Kidney (tissue), 14 donors: ENCODE data around the gene C11orf98. TPM values are rescaled to one million over a fixed set of nuclear protein-coding genes. Genes with fewer than 3 reads are reported as not detected.

Source experiments
- DNase-seq, 5 donors: peaks; one replicate each; pipeline ENCODE4 v3.0.0-alpha.2; 2013 to 2020
- FAIRE-seq: peaks from 2 replicates; lab custom pipeline; 2012; peaks lifted over from hg19 to GRCh38; lab: Jason Lieb, UNC
- H3K27ac ChIP-seq, 2 donors: one replicate each; pipeline ENCODE4 v1.7.0; 2013; ENCODE audit warnings: low read depth in 2 of 2, low read length in 2 of 2, inconsistent platforms in 1 of 2
- H3K27me3 ChIP-seq: one replicate; pipeline ENCODE4 v1.7.1; 2013; ENCODE audit warnings: low read length, inconsistent platforms; ENCODE audit not compliant: control insufficient read depth, insufficient read depth
- H3K36me3 ChIP-seq, 3 donors: one replicate each; pipeline versions ENCODE4 v1.7.0 to v1.7.1; 2013; ENCODE audit warnings: low read length in 3 of 3, control low read depth in 1 of 3, inconsistent platforms in 1 of 3; ENCODE audit not compliant: insufficient read depth in 3 of 3, control insufficient read depth in 2 of 3
- H3K4me1 ChIP-seq, 3 donors: one replicate each; pipeline versions ENCODE4 v1.7.0 to v1.7.1; 2013; ENCODE audit warnings: low read length in 3 of 3, inconsistent platforms in 1 of 3, low read depth in 1 of 3; ENCODE audit not compliant: control insufficient read depth in 2 of 3, insufficient read depth in 2 of 3
- H3K4me3 ChIP-seq, 3 donors: one replicate each; pipeline versions ENCODE4 v1.7.0 to v1.8.1; 2013; ENCODE audit warnings: low read length in 3 of 3, control low read depth in 1 of 3, inconsistent platforms in 1 of 3
- H3K9ac ChIP-seq, 3 donors: one replicate each; pipeline versions ENCODE4 v1.7.0 to v1.7.1; 2013; ENCODE audit warnings: low read length in 3 of 3, control low read depth in 1 of 3, inconsistent platforms in 1 of 3
- H3K9me3 ChIP-seq, 3 donors: one replicate each; pipeline versions ENCODE4 v1.7.0 to v1.7.1; 2013; ENCODE audit warnings: low read length in 3 of 3, control low read depth in 1 of 3, inconsistent platforms in 1 of 3; ENCODE audit not compliant: control insufficient read depth in 2 of 3, insufficient read depth in 1 of 3
- intact Hi-C: fragments of 100-400 bp; cut with DNase I; formaldehyde crosslinking; loops from one replicate; pipeline ENCODE4 v1.11.1; 2022
- polyA plus RNA-seq: library from polyadenylated mRNA; stranded (reverse); fragments of 350-450 nt; fragmentation: Illumina TruSeq; extraction: RNeasy Lipid Tissue Mini Kit (QIAGEN cat#74804); gene quantifications from one replicate; pipeline ENCODE4 v1.2.3, GENCODE V29; 2014; ENCODE audit warnings: low read depth, low replicate concordance; ENCODE audit not compliant: insufficient read depth
- total RNA-seq: library from RNA; stranded (reverse); fragmentation: NEBNext Ultra II Directional; extraction: Animal tissue kit (Norgen Biotek cat#: 25700); gene quantifications from one replicate; pipeline ENCODE4 v1.2.1, GENCODE V29; 2021
- TF ChIP-seq, protein P1 (sequence below): IDR thresholded peaks from 3 replicates; pipeline ENCODE4 v1.5.1; 2012; ENCODE audit warnings: mild to moderate bottlenecking, moderate library complexity, borderline replicate concordance; ENCODE audit not compliant: insufficient read depth; ENCODE audit errors: extremely low read depth
- donor health status: control.
- donor health status: control.
- donor health status: control.
- donor health status: control.
- donor health status: control.
- donor health status: DM: yes; HTN: yes; CAD: no.
- donor health status: Normal renal cell carcinoma (clear cell type).

C11orf98 gene
- total and polyA plus RNA-seq, 2 donors from 2014 or later: 44.5 to 138 TPM

DNA sequence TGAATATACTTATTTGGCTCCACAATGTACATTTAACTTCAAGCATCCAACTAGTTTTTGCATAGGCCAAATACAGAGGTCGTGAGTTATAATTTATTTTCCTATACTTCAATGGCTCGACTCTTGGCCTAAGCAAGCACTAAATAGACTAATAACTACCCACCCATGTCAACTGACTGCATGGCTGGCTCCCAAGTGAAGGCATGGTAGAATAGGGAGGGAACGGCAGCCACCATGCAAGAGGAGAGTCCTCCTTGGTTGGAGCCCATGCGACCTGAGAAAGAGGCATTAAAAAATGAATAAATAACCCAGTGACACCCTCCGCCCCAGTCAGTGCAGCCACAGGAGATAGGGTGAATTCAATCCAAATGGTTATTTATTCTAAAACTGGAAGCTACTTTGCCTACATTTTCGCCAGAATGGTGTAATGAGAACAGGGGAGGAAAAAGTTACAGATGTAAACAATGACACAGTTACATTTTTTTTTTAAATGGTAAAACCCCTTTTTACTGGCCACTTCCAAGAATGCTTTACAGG lies 47.3 kb upstream of the C11orf98 start:
- Histone ChIP-seq H3K9me3 (no peaks in the 10 kb centered on the region), H3K4me3 (no peak overlapping the region), H3K27ac (no peak overlapping the region), H3K36me3 (peaks cover 14 to 53% (median 28%) of the 10 kb centered on the region in 3 donors), H3K27me3 (no peaks in the 10 kb centered on the region), H3K9ac (no peak overlapping the region), H3K4me1 (peaks cover 0 to 20% (median 16%) of the 10 kb centered on the region in 3 donors)
- DNase-seq (peak in 2 of 5 donors; percentile 44 to 66), FAIRE-seq (no peak)
- TF ChIP-seq, protein P1, sequence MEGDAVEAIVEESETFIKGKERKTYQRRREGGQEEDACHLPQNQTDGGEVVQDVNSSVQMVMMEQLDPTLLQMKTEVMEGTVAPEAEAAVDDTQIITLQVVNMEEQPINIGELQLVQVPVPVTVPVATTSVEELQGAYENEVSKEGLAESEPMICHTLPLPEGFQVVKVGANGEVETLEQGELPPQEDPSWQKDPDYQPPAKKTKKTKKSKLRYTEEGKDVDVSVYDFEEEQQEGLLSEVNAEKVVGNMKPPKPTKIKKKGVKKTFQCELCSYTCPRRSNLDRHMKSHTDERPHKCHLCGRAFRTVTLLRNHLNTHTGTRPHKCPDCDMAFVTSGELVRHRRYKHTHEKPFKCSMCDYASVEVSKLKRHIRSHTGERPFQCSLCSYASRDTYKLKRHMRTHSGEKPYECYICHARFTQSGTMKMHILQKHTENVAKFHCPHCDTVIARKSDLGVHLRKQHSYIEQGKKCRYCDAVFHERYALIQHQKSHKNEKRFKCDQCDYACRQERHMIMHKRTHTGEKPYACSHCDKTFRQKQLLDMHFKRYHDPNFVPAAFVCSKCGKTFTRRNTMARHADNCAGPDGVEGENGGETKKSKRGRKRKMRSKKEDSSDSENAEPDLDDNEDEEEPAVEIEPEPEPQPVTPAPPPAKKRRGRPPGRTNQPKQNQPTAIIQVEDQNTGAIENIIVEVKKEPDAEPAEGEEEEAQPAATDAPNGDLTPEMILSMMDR: no peak
- intact Hi-C loops: no loop called here

DNA sequence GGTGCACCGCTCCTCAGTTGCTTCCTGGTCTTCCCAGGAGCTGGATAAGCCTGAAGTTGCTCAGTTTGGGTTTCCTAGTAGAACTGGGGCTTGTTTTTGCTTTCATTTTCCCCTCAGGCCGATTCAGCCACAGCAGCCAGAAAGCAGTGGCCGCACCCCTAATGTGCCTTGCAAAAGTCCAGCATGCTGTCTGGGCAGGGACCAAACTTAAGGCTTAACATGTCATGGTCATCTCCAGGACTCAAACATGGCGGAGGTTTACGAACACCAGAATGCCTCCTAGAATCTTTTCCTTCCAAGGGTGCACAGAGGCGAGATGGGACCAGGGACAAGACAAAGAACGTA lies 45.0 kb upstream of the C11orf98 start:
- H3K4me1 ChIP-seq: peaks cover 0 to 35% (median 30%) of the 10 kb centered on the region in 3 donors
- TF ChIP-seq, protein P1: no peak
- H3K9me3 ChIP-seq: no peaks in the 10 kb centered on the region
- FAIRE-seq (no peak), DNase-seq (no peak)
- intact Hi-C loops: no loop called here
- peak overlapping the region; percentile 89 to 97 for H3K27ac ChIP-seq
- H3K36me3 ChIP-seq: peaks cover 8 to 30% (median 10%) of the 10 kb centered on the region in 3 donors
- H3K9ac ChIP-seq: peak overlapping the region; percentile 25 to 90 (median 81)
- H3K27me3 ChIP-seq: no peaks in the 10 kb centered on the region
- H3K4me3 ChIP-seq: peak overlapping the region; percentile 60 to 91 (median 82)

DNA sequence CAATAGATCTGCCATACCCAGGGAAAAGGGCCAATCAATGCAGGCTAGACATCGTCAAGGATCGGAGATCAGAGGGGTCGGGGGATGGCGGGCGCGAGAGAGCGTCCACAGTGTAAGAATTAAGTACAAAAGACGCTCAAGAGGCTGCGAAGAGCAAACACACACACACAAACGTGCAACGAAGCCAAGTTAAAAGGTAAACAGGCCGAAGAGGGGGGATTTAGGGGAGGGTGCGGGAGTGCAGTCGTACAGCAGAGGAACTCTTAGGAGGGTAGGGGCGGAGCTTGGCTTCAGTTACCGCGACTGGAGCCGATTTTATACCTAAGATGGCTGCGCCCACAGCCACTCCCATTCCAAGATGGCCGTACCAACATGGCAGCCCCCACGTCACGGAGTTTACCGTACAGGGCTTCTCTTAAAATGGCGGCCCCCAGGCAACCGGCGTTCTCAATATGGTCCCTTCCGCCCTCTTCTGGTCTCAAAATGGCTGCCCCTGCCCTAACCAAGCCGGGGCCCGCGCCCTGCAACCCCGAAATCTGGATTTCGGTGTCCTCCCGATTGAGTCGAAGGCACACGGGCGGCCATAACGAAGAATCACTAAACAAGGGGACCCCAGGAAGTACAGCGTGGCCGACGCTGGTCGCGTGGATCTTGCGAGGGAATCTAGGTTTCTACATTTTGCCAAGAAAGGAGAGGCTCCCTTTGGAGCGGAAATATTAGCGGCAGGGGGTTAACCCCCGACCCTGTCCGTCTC lies 44.4 kb upstream of the C11orf98 start:
- peaks cover 6 to 26% (median 6%) of the 10 kb centered on the region in 3 donors for H3K36me3 ChIP-seq
- intact Hi-C loops: no loop called here
- H3K27ac ChIP-seq: peak overlapping the region; percentile 89 to 97
- peak overlapping the region; percentile 83 to 98 (median 92) for H3K9ac ChIP-seq
- peak overlapping the region; percentile 87 to 91 (median 88) for H3K4me3 ChIP-seq
- DNase-seq (peak; percentile 98 to 99 (median 99)), FAIRE-seq (peak; percentile 51)
- no peaks in the 10 kb centered on the region for H3K27me3 ChIP-seq
- H3K9me3 ChIP-seq: no peaks in the 10 kb centered on the region
- TF ChIP-seq, protein P1: peak; percentile 10
- peaks cover 0 to 37% (median 30%) of the 10 kb centered on the region in 3 donors for H3K4me1 ChIP-seq
